GM18520 (cell line): ENCODE data around the gene CENPP.

Source experiments
- ATAC-seq: cut with Tn5 transposase; IDR thresholded peaks from one replicate; pipeline ENCODE4 v1.9.1; 2021; ENCODE audit not compliant: unreplicated experiment

CENPP gene

GRCh38 chr9:92474587-92474986 is 148.8 kb downstream of the CENPP start:
- no peak for ATAC-seq

GRCh38 chr9:92476962-92477361 is 151.2 kb downstream of the CENPP start:
- ATAC-seq, result peak; percentile 52

GRCh38 chr9:92478783-92479182 is 153.0 kb downstream of the CENPP start:
- no peak for ATAC-seq

- ATAC-seq, result no peak
These were observed 153.6 kb downstream of the CENPP start for GRCh38 chr9:92479346-92479745.

- ATAC-seq, result no peak
These were observed 154.6 kb downstream of the CENPP start for GRCh38 chr9:92480291-92480771.

- no peak for ATAC-seq
These were observed 155.4 kb downstream of the CENPP start for GRCh38 chr9:92480986-92481633.

GRCh38 chr9:92482329-92482728 is 156.6 kb downstream of the CENPP start, which contains the start of gene ASPN:
Gene ASPN (minus strand): TSS chr9:92482506.
- ATAC-seq, result no peak

- no peak for ATAC-seq
These were observed 157.1 kb downstream of the CENPP start for GRCh38 chr9:92482805-92483204.

GRCh38 chr9:92483627-92484545 is 158.1 kb downstream of the CENPP start:
- ATAC-seq, result no peak

- ATAC-seq, result no peak
These were observed 158.8 kb downstream of the CENPP start for GRCh38 chr9:92484563-92484962.

GRCh38 chr9:92486371-92486770 is 160.6 kb downstream of the CENPP start:
- no peak for ATAC-seq

- no peak for ATAC-seq
These were observed 163.2 kb downstream of the CENPP start for GRCh38 chr9:92488681-92489550.

- no peak for ATAC-seq
These were observed 167.1 kb downstream of the CENPP start for GRCh38 chr9:92492781-92493401.

GRCh38 chr9:92493749-92494387 is 168.1 kb downstream of the CENPP start:
- ATAC-seq, result no peak

GRCh38 chr9:92494856-92495255 is 169.1 kb downstream of the CENPP start:
- no peak for ATAC-seq

- ATAC-seq, result no peak
These were observed 170.8 kb downstream of the CENPP start for GRCh38 chr9:92496396-92497176.

GRCh38 chr9:92499701-92500100 is 173.9 kb downstream of the CENPP start:
- no peak for ATAC-seq

- ATAC-seq, result no peak
These were observed 175.0 kb downstream of the CENPP start for GRCh38 chr9:92500725-92501124.

- ATAC-seq, result no peak
These were observed 176.1 kb downstream of the CENPP start for GRCh38 chr9:92501671-92502393.
